Measurements from ENCODE around the gene OSGEP.
"Not testable (repeated sequence)": the region's sequence is repeated elsewhere in the genome, so short reads cannot be mapped to it uniquely, and the experiment has no call there.

The OSGEP gene

GRCh38 chr14:20469890-20470602, 15.4 kb upstream of the OSGEP start:
- peak; percentile 26 for DNase-seq (ENCODE audit: low spot score)

DNA sequence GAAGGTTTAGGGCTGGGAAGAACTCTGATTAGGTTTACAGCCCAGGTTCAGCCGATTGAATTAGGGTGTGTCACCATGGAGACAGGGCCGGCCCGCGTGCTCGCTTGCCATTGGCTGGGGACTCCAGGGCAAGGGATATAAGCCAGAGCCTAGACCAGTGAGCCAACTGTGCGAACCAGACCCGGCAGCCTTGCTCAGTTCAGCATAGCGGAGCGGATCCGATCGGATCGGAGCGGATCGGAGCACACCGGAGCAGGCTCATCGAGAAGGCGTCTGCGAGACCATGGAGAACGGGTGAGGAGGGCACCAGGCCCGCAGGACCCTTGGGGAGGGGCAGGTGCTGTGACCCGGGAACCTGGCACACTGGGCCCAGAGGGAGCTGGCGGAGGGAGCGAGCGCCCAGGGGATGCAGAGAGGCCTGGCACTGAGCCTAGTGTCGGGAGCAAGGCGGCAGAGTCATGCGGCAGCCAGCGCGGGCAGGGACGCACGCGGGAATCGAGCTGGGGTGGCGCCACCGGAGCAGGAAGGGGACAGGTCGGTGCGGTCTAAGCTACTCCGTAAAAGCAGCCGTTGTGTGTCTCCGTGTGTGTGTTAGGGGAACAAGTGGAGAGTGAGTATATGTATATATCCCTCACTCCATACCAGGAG, 14.8 kb upstream of the OSGEP start, which contains the start of gene PNP:
PNP (plus strand) TSS at position 165 of the 648 bp plus-strand sequence; CDS start at position 284, 119 bp downstream.
- peak; percentile 94 for DNase-seq (ENCODE audit: low spot score)

DNA sequence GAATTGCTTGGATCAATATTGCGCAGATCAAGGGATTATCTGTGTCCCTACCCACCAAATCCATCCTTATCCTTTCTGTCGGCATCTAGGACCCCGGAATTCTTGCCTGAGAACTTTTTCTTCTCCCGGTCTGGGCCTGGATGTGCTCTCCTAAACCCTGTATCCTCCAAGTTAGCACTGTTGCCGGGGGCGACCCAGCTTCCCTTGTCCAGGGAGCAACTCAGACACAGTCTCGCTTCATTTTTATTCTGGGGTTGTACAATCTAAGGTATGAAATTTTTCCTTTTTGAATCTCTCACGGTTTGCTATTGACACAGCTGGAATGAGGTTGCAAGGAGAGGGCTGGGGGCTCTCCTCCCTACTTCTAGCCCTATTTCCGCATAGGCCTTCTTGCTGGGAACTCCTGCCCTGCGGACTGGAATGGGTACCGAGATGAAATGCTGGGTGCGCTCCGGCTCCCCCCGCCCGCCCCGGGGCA, 14.2 kb upstream of the OSGEP start:
- peak; percentile 18 for DNase-seq (ENCODE audit: low spot score)

DNA sequence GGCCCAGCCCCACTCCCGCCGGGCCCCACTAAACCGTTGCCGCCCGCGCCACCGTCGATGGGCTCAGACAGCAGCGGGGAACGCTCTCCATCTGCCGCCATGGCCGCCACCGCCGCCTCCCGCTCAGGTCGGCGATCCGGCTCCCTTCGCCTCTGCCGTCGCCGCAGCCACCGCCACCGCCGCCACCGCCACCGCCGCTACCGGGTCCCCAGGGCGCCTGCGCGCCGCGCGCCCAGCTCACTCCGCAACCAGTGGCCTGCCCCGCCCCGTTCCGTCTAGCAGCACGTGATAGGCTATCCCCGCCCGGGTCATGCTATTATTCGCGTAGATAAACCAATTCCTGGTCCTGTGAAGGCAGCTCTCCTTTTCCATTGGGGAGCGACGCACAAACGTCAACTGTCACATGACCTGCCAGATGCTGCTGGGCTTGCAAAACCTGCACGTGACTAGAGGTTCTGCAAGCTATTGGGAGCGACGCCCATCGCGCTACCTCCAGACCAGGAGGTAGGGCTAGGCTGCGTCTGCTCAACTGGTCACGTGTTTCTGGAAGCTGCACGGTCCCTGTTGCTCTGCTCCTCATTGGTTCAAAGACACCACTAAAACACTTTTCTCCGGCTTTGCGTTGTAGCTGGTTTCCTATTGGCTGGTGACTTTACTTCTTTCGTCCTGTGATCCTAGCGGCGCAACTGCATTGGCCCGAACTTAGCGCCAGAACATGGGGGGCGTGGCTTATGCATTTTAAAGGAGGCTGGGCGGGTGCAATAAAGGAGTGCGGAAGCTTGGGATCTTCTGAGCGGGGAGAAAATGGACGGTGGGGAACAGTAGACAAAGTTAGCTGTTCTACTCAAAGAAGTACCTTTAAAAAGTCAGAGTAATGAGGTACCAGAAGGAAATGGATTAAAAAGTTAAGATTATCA, 6.9 kb upstream of the OSGEP start, which contains the start of gene PIP4P1:
PIP4P1 (minus strand) TSS at position 210 of the 917 bp plus-strand sequence; CDS start at position 101, 109 bp downstream.
- DNase-seq (ENCODE audit: low spot score) = peak; percentile 93

- DNase-seq (ENCODE audit: low spot score) = no peak
These were observed 6.0 kb upstream of the OSGEP start for GRCh38 chr14:20460458-20461224.

DNA sequence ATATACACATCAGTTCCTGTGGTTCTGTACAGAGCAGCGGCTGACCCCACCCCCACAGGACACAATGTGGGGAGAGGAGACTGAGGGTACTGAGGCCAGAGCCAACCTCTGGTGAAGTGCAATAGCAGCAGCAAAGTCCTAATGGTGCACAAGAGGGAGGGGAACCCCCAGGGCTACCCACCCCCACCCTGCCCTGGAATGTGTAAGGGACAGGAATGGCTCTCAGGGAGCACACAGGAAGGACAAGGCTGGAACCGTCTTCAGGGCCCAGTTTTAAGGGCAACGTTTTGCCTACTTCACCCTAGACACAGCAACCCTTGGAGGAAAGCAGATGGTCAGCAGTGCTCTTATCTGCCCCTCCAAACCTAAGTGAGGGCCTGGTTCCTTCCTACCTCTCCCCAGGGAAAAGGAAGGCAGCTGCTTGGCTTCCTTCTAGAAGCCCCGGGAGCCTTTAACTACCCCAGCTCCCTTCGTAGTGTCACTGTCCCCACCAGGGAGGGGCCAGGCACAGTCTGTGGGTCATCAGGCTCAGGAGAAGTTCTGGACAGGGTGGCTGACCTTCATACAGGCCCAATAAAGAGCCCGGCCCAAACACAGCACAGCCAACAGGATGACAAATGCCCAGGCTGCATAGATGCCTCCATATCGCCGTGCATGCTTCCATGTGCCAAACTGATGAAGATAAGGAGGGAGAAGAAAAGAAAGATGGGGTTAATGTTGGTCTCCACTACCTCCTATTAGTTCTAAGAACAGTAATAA, 3.6 kb upstream of the OSGEP start:
- DNase-seq (ENCODE audit: low spot score) = no peak

- no peak for DNase-seq (ENCODE audit: low spot score)
These were observed 2.4 kb upstream of the OSGEP start for GRCh38 chr14:20456971-20457370.

DNA sequence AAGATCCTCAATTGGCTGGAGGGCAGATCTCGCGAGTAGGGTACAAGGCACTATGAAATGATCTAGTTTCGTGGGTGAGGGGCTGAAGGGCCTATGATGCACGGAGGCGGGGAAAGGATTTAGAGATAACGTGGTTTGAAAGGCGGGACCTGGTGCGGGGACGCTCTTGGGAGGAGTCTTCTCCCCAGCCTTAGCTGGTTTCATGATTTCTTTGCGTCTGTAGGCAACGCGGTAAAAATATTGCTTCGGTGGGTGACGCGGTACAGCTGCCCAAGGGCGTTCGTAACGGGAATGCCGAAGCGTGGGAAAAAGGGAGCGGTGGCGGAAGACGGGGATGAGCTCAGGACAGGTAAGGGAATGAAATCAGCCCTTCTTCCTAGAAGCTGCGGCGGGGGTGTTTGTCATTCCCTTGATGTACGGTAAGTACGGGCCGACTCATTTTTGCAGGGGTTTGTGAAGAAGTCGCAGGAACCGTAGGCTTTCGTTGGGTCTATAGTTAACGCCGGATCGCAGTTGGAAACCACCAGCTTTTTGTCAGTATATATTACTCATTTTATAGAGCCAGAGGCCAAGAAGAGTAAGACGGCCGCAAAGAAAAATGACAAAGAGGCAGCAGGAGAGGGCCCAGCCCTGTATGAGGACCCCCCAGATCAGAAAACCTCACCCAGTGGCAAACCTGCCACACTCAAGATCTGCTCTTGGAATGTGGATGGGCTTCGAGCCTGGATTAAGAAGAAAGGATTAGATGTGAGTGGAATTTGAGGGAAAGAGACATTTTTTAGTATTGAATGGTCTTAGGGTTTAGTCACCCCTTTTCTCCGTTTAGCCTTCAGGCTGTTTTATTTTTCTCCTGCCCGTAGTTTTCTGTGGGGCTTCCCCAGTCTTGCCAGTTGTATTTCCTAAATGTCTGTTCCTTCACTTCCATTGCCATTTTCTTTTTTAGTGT, 1.0 kb upstream of the OSGEP start:
- DNase-seq (ENCODE audit: low spot score) = peak; percentile 71

- not testable (repeated sequence) for DNase-seq (ENCODE audit: low spot score)
These were observed 1.8 kb downstream of the OSGEP start for GRCh38 chr14:20452831-20453230.

- DNase-seq (ENCODE audit: low spot score) = no peak
These were observed 7.7 kb downstream of the OSGEP start for GRCh38 chr14:20446889-20447288.

DNA sequence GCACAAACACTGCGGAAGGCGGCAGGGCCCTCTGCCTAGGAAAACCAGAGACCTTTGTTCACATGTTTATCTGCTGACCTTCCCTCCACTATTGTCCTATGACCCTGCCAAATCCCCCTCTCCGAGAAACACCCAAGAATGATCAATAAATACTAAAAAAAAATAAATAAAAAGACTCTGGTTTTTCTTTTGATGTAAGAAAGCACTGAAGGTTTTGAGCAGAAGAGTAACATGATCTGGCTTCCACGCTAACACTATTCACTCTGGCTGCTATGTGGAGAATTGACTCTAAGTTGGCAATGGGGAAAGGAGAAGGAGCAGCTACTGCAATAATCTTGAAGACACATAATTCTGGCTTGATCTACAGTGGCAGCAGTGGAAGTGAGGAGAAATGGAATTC, 11.0 kb downstream of the OSGEP start:
- not testable (repeated sequence) for DNase-seq (ENCODE audit: low spot score)

- DNase-seq (ENCODE audit: low spot score) = no peak
These were observed 13.2 kb downstream of the OSGEP start for GRCh38 chr14:20441461-20441860.

- no peak for DNase-seq (ENCODE audit: low spot score)
These were observed 13.7 kb downstream of the OSGEP start for GRCh38 chr14:20440882-20441281.

GRCh38 chr14:20440465-20440864, 14.1 kb downstream of the OSGEP start:
- DNase-seq (ENCODE audit: low spot score) = no peak

DNA sequence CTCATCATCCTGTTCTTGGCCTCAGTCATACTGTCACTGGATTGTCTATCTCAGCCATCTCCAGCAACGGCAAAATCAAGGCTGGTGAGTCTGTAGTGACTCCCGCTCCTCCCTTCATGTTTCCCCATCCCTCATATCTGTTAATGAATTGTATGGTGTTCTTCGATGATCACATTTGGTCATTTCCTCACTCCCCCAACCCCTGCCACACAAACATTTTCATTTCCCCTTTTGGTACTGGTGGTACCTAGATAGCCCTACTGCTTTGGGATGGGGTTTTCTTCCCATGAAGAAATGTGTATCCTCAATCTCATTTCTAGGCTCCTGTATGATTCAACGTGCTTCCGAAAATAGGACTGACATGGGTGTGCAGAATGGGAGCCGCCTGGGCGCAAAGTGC, 15.9 kb downstream of the OSGEP start:
- no peak for DNase-seq (ENCODE audit: low spot score)

DNA sequence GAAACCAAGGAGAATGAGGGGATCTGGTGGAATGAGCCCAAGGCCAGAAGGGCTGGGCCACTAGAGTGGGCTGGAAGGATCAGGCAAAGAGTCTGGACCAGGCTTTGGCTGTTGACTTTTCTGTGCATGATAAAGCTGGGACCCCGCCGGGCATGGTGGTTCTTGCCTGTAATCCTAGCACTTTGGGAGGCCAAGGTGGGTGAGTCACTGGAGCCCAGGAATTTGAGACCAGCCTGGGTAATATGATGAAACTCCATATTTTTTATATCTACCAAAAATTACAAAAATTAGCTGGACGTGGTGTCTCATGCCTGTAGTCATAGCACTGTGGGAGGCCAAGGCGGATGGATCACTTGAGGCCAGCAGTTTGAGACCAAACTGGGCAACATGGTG, 18.3 kb downstream of the OSGEP start:
- no peak for DNase-seq (ENCODE audit: low spot score)

- DNase-seq (ENCODE audit: low spot score) = no peak
These were observed 18.8 kb downstream of the OSGEP start, which contains the start of gene KLHL33 for GRCh38 chr14:20435582-20436362. Gene KLHL33 (minus strand): TSS chr14:20436166. CDS start chr14:20435811, 355 bp downstream.

- no peak for DNase-seq (ENCODE audit: low spot score)
These were observed 19.7 kb downstream of the OSGEP start for GRCh38 chr14:20434701-20435581.
